ENCODE data around the gene LHX2.

- no peak for TF ChIP-seq CTCF (IDR thresholded peaks at IDR 0.05; ENCODE audit: low read length)
- no peak for TF ChIP-seq EZH2 (optimal IDR thresholded peaks at IDR 0.05; ENCODE audit: low read depth, low read length)
Measured at GRCh38 chr9:124068251-124068650, 56.7 kb downstream of the LHX2 start.
